HEK293T (cell line): ENCODE data around the gene CHRM1.

Experiments
- FOXA1 ChIP-seq: fragments of 450-650 bp; IDR thresholded peaks from 2 replicates; pipeline ENCODE4 v1.6.1; 2016; ENCODE audit warnings: mild to moderate bottlenecking
- FOXM1 ChIP-seq: fragments of 450-650 bp; IDR thresholded peaks from 2 replicates; pipeline ENCODE4 v1.6.1; 2017; ENCODE audit warnings: mild to moderate bottlenecking, borderline replicate concordance

- no peak for TF ChIP-seq FOXA1
- TF ChIP-seq FOXM1: no peak
Observed at GRCh38 chr11:62930157-62930556, 9.0 kb upstream of the CHRM1 start.
